Muscle of leg (tissue), 11 donors: Measurements from ENCODE around the gene LRMDA. TPM values are rescaled to one million over a fixed set of nuclear protein-coding genes. Genes with fewer than 3 reads are reported as not detected.

ENCODE experiments used
- DNase-seq: peaks from one replicate; pipeline ENCODE4 v3.0.0; 2013
- H3K27ac ChIP-seq: one replicate; pipeline ENCODE4 v1.5.1; 2013; ENCODE audit warnings: mild to moderate bottlenecking, low read length, control low read depth
- H3K27me3 ChIP-seq: one replicate; pipeline ENCODE4 v1.6.1; 2013; ENCODE audit warnings: low read length; ENCODE audit not compliant: control insufficient read depth, insufficient read depth
- H3K36me3 ChIP-seq: one replicate; pipeline ENCODE4 v1.6.1; 2013; ENCODE audit warnings: low read length; ENCODE audit not compliant: control insufficient read depth, insufficient read depth
- H3K4me1 ChIP-seq: one replicate; pipeline ENCODE4 v1.6.1; 2013; ENCODE audit warnings: low read length; ENCODE audit not compliant: control insufficient read depth, insufficient read depth
- H3K4me3 ChIP-seq: one replicate; pipeline ENCODE4 v1.5.1; 2013; ENCODE audit warnings: low read length, control low read depth
- H3K9me3 ChIP-seq: replicated peaks from 2 replicates; pipeline ENCODE4 v1.6.1; 2013; ENCODE audit warnings: low read depth, low read length; ENCODE audit not compliant: control insufficient read depth
- WGBS: methylation state at CpG from one replicate; pipeline ENCODE4 v1.1.5; 2013; ENCODE audit warnings: missing lambda C conversion rate; ENCODE audit not compliant: insufficient coverage; 5-methylcytosine and 5-hydroxymethylcytosine counted together
- polyA plus RNA-seq, 8 donors: library from polyadenylated mRNA; unstranded; fragments of 120-200 nt; gene quantifications; one replicate each; pipeline versions ENCODE4 v1.2.1 to v1.2.3, GENCODE V29; 2013; ENCODE audit warnings: inconsistent platforms in 1 of 8, low replicate concordance in 1 of 8; ENCODE audit not compliant: insufficient read length in 8 of 8, insufficient read depth in 1 of 8
- total RNA-seq: library from RNA; stranded (reverse); fragments of 120-200 nt; gene quantifications from one replicate; pipeline ENCODE4 v1.2.4, GENCODE V29; 2013

The LRMDA gene
- total and polyA plus RNA-seq, 9 donors = 4.8 to 7.9 (median 5.7) TPM

DNA sequence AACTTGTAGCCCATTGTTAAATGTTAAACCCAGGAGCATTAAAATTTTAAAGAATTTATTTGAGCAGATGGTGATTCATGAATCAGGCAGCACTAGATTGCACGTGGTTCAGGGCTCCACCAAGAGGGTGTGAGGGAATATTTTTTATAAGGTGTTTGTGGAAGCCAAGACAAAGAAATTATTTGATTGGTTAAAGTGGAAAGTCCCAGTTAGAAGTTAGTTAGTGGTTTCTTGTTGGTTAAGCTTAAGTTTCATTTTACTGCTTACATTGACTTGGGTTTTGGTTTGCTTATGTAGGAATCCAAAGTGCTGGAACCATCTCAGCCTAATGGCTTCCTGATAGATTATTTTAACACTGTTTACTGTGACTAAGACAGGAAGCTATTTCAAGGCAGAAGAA is 906.2 kb downstream of the LRMDA start:
- no peaks in the 10 kb centered on the region for H3K27me3 ChIP-seq
- H3K4me1 ChIP-seq = peaks cover 13% of the 10 kb centered on the region
- DNase-seq = no peak
- no peaks in the 10 kb centered on the region for H3K36me3 ChIP-seq
- 37% methylated on average over 1 of the region's 1 CpG for WGBS
- no peaks in the 10 kb centered on the region for H3K9me3 ChIP-seq
- no peak overlapping the region for H3K4me3 ChIP-seq
- H3K27ac ChIP-seq = no peak overlapping the region

DNA sequence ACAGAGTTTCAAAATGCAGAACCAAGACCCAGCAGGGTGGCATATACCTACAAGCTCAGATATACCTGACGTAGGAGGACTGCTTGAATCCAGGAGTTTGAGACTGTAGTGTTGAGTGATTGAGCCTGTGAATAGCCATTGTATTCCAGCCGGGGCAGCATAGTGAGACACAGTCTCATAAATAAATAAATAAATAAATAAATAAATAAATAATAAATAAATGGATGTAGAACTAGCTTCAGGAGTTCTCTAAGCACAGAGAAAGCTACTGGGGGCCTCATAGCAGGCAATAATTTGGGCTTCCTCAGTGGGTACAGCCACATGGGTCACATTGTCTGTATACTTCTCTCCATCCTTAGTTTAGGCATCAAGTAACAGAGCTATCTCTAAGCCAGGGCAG is 906.8 kb downstream of the LRMDA start:
- Histone ChIP-seq H3K36me3 (no peaks in the 10 kb centered on the region), H3K27me3 (no peaks in the 10 kb centered on the region), H3K4me1 (peaks cover 13% of the 10 kb centered on the region), H3K27ac (no peak overlapping the region), H3K4me3 (no peak overlapping the region), H3K9me3 (no peaks in the 10 kb centered on the region)
- WGBS = no CpG with 5 or more reads among the region's 2 CpGs
- DNase-seq = no peak

DNA sequence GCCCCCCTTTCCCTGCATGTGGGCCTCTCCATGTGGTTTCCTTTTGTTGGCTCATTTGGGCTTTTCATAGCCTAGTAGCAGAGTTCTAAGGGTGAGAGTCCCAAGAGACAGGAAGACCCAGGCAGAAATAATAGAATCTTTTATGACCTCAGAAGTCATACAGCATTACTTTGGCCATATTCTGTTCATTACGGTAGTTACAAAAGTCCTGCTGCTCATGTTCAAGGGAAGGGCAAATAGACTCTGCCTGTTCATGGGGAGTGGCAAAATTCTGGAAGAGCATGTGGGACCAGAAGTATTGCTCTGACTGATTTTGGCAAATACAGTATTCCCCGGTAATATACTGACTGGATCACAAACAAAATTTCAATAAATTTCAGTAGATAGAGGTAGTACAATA is 910.3 kb downstream of the LRMDA start:
- Histone ChIP-seq H3K27me3 (no peaks in the 10 kb centered on the region), H3K4me1 (no peaks in the 10 kb centered on the region), H3K36me3 (no peaks in the 10 kb centered on the region), H3K27ac (no peak overlapping the region), H3K9me3 (peaks cover 2% of the 10 kb centered on the region), H3K4me3 (no peak overlapping the region)
- no CpG with 5 or more reads among the region's 2 CpGs for WGBS
- DNase-seq = no peak

DNA sequence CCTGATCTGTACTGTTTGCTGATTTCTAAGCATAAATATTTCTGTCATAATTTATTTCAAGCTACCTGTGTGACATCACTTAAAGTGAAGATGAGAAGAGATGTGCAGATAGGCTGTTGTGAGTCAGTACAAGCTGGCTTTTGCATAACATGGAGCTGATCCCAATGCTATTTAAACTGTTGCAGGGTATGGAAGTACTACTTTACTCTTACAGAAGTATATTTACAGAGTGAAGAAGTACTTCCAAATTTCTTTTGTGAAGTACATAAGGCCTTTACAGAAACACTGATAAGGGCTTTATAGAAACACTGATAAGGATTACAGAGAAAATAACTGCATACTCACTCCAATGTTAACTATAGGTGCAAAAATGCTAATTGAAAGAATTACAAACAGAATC is 911.6 kb downstream of the LRMDA start:
- no peak overlapping the region for H3K4me3 ChIP-seq
- peaks cover 2% of the 10 kb centered on the region for H3K9me3 ChIP-seq
- H3K4me1 ChIP-seq = no peaks in the 10 kb centered on the region
- no peaks in the 10 kb centered on the region for H3K27me3 ChIP-seq
- no peak for DNase-seq
- H3K36me3 ChIP-seq = no peaks in the 10 kb centered on the region
- no peak overlapping the region for H3K27ac ChIP-seq

DNA sequence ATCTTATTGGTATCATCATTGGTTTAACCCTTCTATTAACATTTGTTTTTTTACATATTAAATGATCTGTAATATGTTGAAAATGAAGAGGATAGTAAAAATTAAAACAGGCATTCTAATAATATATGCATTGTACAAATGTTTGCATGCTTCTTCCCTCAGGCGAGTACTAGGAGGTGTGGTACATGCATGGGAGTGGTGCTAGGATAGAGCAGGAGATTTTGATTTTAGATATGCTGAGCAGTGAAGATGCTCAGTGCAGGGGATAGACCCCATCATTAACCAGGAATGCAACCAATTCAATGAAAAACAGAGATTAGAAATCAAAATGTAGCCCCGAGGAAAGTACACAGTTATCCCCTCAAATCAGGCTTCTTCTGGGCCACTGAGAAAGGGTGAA is 916.4 kb downstream of the LRMDA start:
- DNase-seq = no peak
- H3K27me3 ChIP-seq = no peaks in the 10 kb centered on the region
- H3K27ac ChIP-seq = no peak overlapping the region
- H3K4me3 ChIP-seq = no peak overlapping the region
- no peaks in the 10 kb centered on the region for H3K36me3 ChIP-seq
- H3K4me1 ChIP-seq = peaks cover 2% of the 10 kb centered on the region
- WGBS = no CpG with 5 or more reads among the region's 2 CpGs
- H3K9me3 ChIP-seq = peaks cover 2% of the 10 kb centered on the region

DNA sequence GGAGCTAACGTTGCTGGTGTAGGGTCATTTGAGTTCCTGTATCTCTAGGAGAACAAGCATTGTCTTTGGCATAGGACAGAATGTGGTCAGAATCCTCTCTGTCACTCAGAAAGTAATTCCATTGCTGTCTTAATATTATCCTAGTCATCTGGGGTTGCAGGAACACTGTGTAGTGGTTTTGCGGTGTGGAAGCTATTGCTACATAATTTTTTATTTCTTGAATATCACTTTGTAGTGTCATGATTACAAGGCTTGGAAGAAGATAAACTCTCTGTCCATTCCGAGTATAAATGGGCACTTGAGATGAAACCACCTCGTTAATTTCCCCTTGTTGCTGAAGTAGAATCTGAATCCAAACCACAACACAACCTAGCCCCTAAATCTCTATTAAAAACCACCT is 919.2 kb downstream of the LRMDA start:
- Histone ChIP-seq H3K36me3 (no peaks in the 10 kb centered on the region), H3K4me1 (peaks cover 5% of the 10 kb centered on the region), H3K27me3 (no peaks in the 10 kb centered on the region), H3K9me3 (no peaks in the 10 kb centered on the region), H3K4me3 (no peak overlapping the region), H3K27ac (no peak overlapping the region)
- WGBS = 80% methylated on average over 1 of the region's 4 CpGs
- DNase-seq = no peak

DNA sequence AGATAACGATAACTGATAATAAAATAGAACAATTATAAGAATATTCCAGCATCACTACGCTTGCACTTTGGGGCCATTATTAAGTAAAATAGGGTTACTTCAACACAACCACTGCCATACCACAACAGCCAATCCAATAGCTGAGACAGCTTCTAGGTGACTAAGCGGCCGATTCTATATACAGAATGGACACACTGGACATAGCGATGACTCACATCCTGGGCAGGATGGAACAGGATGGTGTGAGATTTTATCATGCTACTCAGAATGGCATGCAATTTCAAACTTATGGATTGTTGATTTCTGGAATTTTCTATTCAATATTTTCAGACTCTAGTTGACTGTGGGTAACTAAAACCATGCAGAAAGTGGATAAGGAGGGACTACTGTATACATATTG is 920.9 kb downstream of the LRMDA start:
- no peaks in the 10 kb centered on the region for H3K36me3 ChIP-seq
- peaks cover 5% of the 10 kb centered on the region for H3K4me1 ChIP-seq
- no peak overlapping the region for H3K27ac ChIP-seq
- no peaks in the 10 kb centered on the region for H3K9me3 ChIP-seq
- H3K4me3 ChIP-seq = no peak overlapping the region
- no peaks in the 10 kb centered on the region for H3K27me3 ChIP-seq
- no peak for DNase-seq
- no CpG with 5 or more reads among the region's 5 CpGs for WGBS

DNA sequence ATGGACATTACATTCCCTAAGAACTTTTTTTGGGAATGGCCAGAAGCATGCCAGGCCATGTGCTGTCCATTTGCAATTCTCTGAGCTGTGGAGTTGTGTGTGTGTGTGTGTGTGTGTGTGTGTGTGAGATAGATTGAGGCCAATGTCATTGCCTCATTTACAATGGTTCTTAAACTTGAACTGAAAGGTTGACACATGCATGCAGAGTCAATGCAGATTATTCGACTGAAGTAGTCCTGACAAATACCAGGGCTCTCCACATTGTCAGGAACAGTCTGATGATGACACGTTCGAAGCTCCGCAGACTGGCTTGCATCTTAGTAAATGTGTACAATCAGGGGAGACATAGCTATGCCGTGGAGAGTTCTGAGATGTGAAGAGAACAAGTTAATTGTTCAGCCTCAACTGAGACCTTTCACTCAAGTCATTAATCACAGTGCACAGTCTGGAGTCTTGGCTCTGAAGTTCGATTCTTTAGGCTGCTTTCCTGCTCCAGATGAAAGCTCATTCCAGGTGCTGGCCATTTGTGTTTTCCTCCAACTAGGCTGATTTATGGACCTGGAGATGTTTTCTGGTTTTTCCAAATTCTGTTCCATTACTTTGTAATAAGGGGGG is 921.9 kb downstream of the LRMDA start:
- DNase-seq = peak; percentile 97
- H3K4me3 ChIP-seq = no peak overlapping the region
- H3K36me3 ChIP-seq = no peaks in the 10 kb centered on the region
- H3K4me1 ChIP-seq = peaks cover 10% of the 10 kb centered on the region
- H3K9me3 ChIP-seq = no peaks in the 10 kb centered on the region
- no peak overlapping the region for H3K27ac ChIP-seq
- H3K27me3 ChIP-seq = no peaks in the 10 kb centered on the region
- WGBS = 15% methylated on average over 2 of the region's 6 CpGs

DNA sequence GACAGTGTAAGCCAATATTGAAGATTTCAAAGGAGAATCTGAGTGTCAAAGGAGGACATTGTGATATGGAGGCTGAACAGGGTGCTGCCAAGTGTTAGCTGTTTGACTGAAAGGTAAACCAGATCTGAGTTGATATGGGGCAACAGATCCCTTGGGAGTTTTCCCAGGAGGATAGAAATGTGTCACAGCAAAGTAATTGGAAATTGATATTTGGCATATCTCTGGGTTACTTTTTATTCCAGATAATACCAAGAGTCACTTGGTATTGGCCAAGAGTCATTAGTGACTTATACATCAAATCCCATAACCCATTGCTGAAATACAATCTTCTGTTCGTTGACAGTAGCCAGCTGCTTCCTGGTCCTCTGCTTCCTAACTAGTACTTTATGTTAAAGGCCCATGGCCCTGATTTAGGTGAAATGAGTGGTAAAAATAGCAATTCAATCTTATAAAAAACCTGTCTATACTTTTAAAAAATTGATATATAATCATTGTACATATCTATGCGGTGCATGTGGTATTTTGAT is 922.9 kb downstream of the LRMDA start:
- Histone ChIP-seq H3K36me3 (no peaks in the 10 kb centered on the region), H3K27me3 (no peaks in the 10 kb centered on the region), H3K9me3 (no peaks in the 10 kb centered on the region), H3K4me3 (no peak overlapping the region), H3K4me1 (peaks cover 12% of the 10 kb centered on the region), H3K27ac (no peak overlapping the region)
- DNase-seq = peak; percentile 58
- no CpG with 5 or more reads among the region's 2 CpGs for WGBS

DNA sequence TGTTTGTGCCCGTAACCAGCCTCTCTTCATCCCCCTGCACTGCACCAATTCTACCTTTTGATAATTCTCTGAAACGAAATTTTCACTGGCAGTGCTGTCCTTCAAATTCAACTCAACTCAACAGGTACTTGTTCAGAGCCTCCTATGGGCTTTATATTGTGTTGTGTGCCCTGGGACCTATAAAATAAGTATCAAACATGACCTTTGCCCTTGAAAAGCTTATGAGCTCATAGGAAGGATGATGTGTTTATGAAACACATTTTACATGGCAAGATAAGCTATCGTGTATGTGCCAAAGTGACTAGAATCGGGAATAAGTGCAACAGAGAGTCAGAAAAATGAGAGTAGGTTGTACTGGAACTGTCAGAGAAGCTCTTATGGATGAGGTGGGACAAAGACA is 923.5 kb downstream of the LRMDA start:
- 56% methylated on average over 1 of the region's 4 CpGs for WGBS
- Histone ChIP-seq H3K27ac (no peak overlapping the region), H3K27me3 (no peaks in the 10 kb centered on the region), H3K36me3 (no peaks in the 10 kb centered on the region), H3K4me3 (no peak overlapping the region), H3K4me1 (peaks cover 12% of the 10 kb centered on the region), H3K9me3 (no peaks in the 10 kb centered on the region)
- DNase-seq = no peak

DNA sequence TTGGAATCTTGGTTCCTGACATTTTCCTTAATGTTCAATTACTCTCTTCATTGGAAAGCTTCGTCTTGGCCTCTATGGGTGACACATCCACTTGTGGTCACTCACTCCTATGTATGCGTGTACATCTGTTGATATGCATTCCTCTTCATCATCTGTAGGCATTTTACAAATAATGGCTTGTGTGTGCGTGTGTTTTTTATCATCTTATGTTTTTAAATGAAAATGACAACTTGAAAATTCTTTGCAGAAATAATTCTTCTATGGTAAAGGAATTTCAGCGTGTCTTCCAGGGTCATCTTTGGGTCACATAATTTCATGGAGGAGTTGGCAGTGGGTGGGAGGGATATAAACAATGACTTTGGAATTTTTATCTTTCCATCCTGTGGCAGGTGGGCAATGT is 925.1 kb downstream of the LRMDA start:
- Histone ChIP-seq H3K4me3 (no peak overlapping the region), H3K27me3 (no peaks in the 10 kb centered on the region), H3K27ac (no peak overlapping the region), H3K36me3 (no peaks in the 10 kb centered on the region), H3K9me3 (no peaks in the 10 kb centered on the region), H3K4me1 (peaks cover 12% of the 10 kb centered on the region)
- no CpG with 5 or more reads among the region's 4 CpGs for whole genome bisulfite sequencing
- no peak for DNase-seq
